AG09319 (cell line): ENCODE results near the gene UNC119.

ENCODE experiments used
- DNase-seq: peaks from one replicate; pipeline ENCODE4 v3.0.0-alpha.2; 2010; ENCODE audit warnings: low read depth; ENCODE audit errors: extremely low read depth
- TF ChIP-seq, protein P1 (sequence below): IDR thresholded peaks from 2 replicates; pipeline ENCODE4 v1.5.1; 2011; ENCODE audit warnings: low read depth, mild to moderate bottlenecking, inconsistent platforms, low read length, moderate library complexity

Gene UNC119

DNA sequence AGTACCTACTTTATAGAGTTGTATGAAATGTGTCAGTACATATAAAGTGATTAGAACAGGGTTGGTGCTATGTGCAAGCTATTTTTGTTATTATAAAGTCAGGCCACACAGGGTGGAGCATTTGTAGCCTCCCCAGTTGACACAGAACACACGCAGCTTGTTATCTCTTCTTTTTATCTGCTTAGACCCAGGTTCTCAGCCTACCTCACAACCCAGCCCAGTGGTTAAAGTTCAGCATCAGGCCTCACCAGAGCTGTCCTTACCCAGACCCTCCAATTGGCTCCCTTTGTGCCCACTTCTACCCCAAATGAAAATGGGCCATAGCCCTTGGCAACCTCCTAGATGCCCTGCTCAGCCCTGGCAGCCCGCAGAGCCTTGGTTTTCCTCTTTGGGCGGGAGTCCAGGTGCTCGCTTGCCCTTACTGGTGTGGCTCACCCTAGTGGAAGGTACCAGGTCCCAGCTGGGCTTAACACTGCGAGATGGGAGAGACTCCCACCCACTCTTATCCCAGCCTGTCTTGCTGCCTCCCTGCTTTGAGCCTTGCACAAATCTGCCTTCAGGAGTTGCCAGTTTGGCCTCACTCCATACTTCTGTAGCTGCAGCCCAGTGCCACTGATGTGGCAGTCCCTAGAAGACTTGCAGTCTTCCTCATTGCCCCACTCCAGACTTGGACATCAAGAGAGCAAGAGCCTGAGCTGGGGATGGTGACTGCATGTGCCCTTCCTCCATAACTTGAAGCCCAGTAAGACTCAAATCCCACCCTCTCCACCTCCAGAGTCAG is 20.0 kb upstream of the UNC119 start:
- DNase-seq, result no peak
- TF ChIP-seq, protein P1, sequence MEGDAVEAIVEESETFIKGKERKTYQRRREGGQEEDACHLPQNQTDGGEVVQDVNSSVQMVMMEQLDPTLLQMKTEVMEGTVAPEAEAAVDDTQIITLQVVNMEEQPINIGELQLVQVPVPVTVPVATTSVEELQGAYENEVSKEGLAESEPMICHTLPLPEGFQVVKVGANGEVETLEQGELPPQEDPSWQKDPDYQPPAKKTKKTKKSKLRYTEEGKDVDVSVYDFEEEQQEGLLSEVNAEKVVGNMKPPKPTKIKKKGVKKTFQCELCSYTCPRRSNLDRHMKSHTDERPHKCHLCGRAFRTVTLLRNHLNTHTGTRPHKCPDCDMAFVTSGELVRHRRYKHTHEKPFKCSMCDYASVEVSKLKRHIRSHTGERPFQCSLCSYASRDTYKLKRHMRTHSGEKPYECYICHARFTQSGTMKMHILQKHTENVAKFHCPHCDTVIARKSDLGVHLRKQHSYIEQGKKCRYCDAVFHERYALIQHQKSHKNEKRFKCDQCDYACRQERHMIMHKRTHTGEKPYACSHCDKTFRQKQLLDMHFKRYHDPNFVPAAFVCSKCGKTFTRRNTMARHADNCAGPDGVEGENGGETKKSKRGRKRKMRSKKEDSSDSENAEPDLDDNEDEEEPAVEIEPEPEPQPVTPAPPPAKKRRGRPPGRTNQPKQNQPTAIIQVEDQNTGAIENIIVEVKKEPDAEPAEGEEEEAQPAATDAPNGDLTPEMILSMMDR, result no peak

GRCh38 chr17:28571361-28572122 is 19.1 kb upstream of the UNC119 start, which contains the start of gene PIGS:
PIGS (minus strand) TSS chr17:28571524; CDS start chr17:28571496, 28 bp downstream.
- peak; percentile 68 for DNase-seq
- TF ChIP-seq, protein P1, result no peak

- TF ChIP-seq, protein P1, result no peak
- no peak for DNase-seq
These were observed 18.4 kb upstream of the UNC119 start for GRCh38 chr17:28570716-28571360.

DNA sequence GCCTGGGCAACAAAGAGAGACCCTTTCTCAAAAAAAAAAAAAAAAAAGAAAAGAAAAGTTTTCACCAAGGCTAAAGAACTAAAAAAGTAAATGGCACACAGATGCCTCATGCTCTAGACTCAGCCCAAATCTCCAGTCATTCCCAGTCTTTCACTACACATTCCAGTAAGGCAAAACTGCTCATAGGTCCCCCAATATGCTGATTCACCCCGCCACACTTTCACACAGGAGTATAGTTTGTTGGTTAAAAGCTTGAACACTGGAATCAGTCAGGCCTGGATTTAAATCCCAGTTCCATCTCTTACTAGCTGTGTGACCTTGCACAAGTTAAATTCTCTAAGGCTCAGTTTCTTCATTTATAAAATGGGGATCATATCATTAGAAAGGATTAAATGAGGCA is 17.0 kb upstream of the UNC119 start:
- no peak for DNase-seq
- TF ChIP-seq, protein P1, result no peak

- no peak for DNase-seq
- TF ChIP-seq, protein P1, result no peak
These were observed 15.2 kb upstream of the UNC119 start for GRCh38 chr17:28567604-28568003.

DNA sequence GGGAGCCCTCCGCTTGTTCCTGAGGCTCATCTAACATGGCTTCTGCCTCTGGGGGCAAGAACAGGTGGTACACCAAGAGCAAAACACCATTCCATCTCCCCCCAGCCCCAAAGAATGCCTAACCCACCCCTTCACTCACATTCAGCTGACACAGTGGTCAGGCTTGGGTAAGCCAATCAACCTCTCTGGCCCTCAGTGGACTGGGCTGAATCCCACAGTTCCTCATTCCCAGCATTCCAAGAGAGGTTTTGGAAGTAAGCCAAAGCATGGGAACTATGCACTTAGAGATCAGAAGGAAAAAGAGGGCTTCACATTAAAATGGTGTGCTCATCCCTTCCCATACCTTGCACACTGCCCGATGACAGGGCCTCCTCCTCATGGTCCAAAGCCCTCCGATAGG is 11.1 kb upstream of the UNC119 start:
- DNase-seq, result no peak
- TF ChIP-seq, protein P1, result no peak
